ENCODE data around the gene SNX15.
A peak's percentile ranks its signal among the peaks of the same experiment; 100 is the strongest.
"Not testable (repeated sequence)": the region's sequence is repeated elsewhere in the genome, so short reads cannot be mapped to it uniquely, and the experiment has no call there.

SNX15 gene

GRCh38 chr11:65027213-65028067 lies at the start of gene SNX15:
SNX15 (plus strand) TSS chr11:65027439; CDS start chr11:65027538, 99 bp downstream.
- Histone ChIP-seq H3K4me3 (ENCODE audit: low read depth in 1 of 5, low read length in 5 of 5) (peak within 1 kb of the TSS; percentile 74 to 91 (median 83)), H3K36me3 (ENCODE audit: control insufficient read depth in 5 of 5, insufficient read depth in 5 of 5, low read length in 5 of 5) (peaks cover 0 to 13% (median 7%) of the 10 kb centered on the region in 5 donors), H3K9ac (ENCODE audit: low read length in 5 of 5) (peak within 1 kb of the TSS in 4 of 5 donors; percentile 50 to 72 (median 68)), H3K27ac (ENCODE audit: low read depth, low read length) (peak within 1 kb of the TSS; percentile 81), H3K4me1 (ENCODE audit: control insufficient read depth in 5 of 5, insufficient read depth in 5 of 5, low read length in 5 of 5) (peaks cover 0 to 22% (median 12%) of the 10 kb centered on the region in 5 donors), H3K9me3 (ENCODE audit: control insufficient read depth in 5 of 5, low read length in 5 of 5) (no peaks in the 10 kb centered on the region), H3K27me3 (ENCODE audit: control insufficient read depth in 5 of 5, insufficient read depth in 4 of 5, low read length in 5 of 5) (no peaks in the 10 kb centered on the region)

- not testable (repeated sequence) for H3K9ac ChIP-seq (ENCODE audit: low read length in 5 of 5); H3K27me3 ChIP-seq (ENCODE audit: control insufficient read depth in 5 of 5, insufficient read depth in 4 of 5, low read length in 5 of 5); H3K36me3 ChIP-seq (ENCODE audit: control insufficient read depth in 5 of 5, insufficient read depth in 5 of 5, low read length in 5 of 5)
Measured at GRCh38 chr11:64983339-64983738, 43.9 kb upstream of the SNX15 start.

GRCh38 chr11:64987998-64988854 lies 39.0 kb upstream of the SNX15 start:
- Histone ChIP-seq H3K36me3 (ENCODE audit: control insufficient read depth in 5 of 5, insufficient read depth in 5 of 5, low read length in 5 of 5) (no peaks in the 10 kb centered on the region), H3K27ac (ENCODE audit: low read depth, low read length) (no peak overlapping the region), H3K4me1 (ENCODE audit: control insufficient read depth in 5 of 5, insufficient read depth in 5 of 5, low read length in 5 of 5) (peaks cover 0 to 32% (median 17%) of the 10 kb centered on the region in 5 donors), H3K27me3 (ENCODE audit: control insufficient read depth in 5 of 5, insufficient read depth in 4 of 5, low read length in 5 of 5) (peaks cover 0 to 5% (median 0%) of the 10 kb centered on the region in 5 donors), H3K9ac (ENCODE audit: low read length in 5 of 5) (no peak overlapping the region), H3K9me3 (ENCODE audit: control insufficient read depth in 5 of 5, low read length in 5 of 5) (no peaks in the 10 kb centered on the region), H3K4me3 (ENCODE audit: low read depth in 1 of 5, low read length in 5 of 5) (no peak overlapping the region)

More at GRCh38 chr11:64983339-64983738, 43.9 kb upstream of the SNX15 start:
- H3K4me1 ChIP-seq (ENCODE audit: control insufficient read depth in 5 of 5, insufficient read depth in 5 of 5, low read length in 5 of 5); H3K27ac ChIP-seq (ENCODE audit: low read depth, low read length); H3K4me3 ChIP-seq (ENCODE audit: low read depth in 1 of 5, low read length in 5 of 5); H3K9me3 ChIP-seq (ENCODE audit: control insufficient read depth in 5 of 5, low read length in 5 of 5): not testable (repeated sequence)

GRCh38 chr11:64989416-64989815 lies 37.8 kb upstream of the SNX15 start:
- H3K27me3 ChIP-seq (ENCODE audit: control insufficient read depth in 5 of 5, insufficient read depth in 4 of 5, low read length in 5 of 5): peaks cover 0 to 5% (median 0%) of the 10 kb centered on the region in 5 donors
- H3K36me3 ChIP-seq (ENCODE audit: control insufficient read depth in 5 of 5, insufficient read depth in 5 of 5, low read length in 5 of 5): no peaks in the 10 kb centered on the region
- H3K4me1 ChIP-seq (ENCODE audit: control insufficient read depth in 5 of 5, insufficient read depth in 5 of 5, low read length in 5 of 5): peaks cover 0 to 35% (median 17%) of the 10 kb centered on the region in 5 donors
- H3K9ac ChIP-seq (ENCODE audit: low read length in 5 of 5): peak overlapping the region in 1 of 5 donors; percentile 43
- H3K9me3 ChIP-seq (ENCODE audit: control insufficient read depth in 5 of 5, low read length in 5 of 5): no peaks in the 10 kb centered on the region
- peak overlapping the region; percentile 4 to 61 (median 58) for H3K4me3 ChIP-seq (ENCODE audit: low read depth in 1 of 5, low read length in 5 of 5)
- H3K27ac ChIP-seq (ENCODE audit: low read depth, low read length): no peak overlapping the region

GRCh38 chr11:64990222-64990923 lies 36.9 kb upstream of the SNX15 start:
- Histone ChIP-seq H3K27me3 (ENCODE audit: control insufficient read depth in 5 of 5, insufficient read depth in 4 of 5, low read length in 5 of 5) (peaks cover 0 to 5% (median 0%) of the 10 kb centered on the region in 5 donors), H3K4me1 (ENCODE audit: control insufficient read depth in 5 of 5, insufficient read depth in 5 of 5, low read length in 5 of 5) (peaks cover 0 to 38% (median 17%) of the 10 kb centered on the region in 5 donors), H3K27ac (ENCODE audit: low read depth, low read length) (no peak overlapping the region), H3K9me3 (ENCODE audit: control insufficient read depth in 5 of 5, low read length in 5 of 5) (no peaks in the 10 kb centered on the region), H3K4me3 (ENCODE audit: low read depth in 1 of 5, low read length in 5 of 5) (peak overlapping the region; percentile 4 to 61 (median 58)), H3K9ac (ENCODE audit: low read length in 5 of 5) (peak overlapping the region in 2 of 5 donors; percentile 11 to 69), H3K36me3 (ENCODE audit: control insufficient read depth in 5 of 5, insufficient read depth in 5 of 5, low read length in 5 of 5) (no peaks in the 10 kb centered on the region)

GRCh38 chr11:64994318-64994717 lies 32.9 kb upstream of the SNX15 start:
- no peak overlapping the region for H3K9ac ChIP-seq (ENCODE audit: low read length in 5 of 5)
- no peak overlapping the region for H3K4me3 ChIP-seq (ENCODE audit: low read depth in 1 of 5, low read length in 5 of 5)
- H3K27me3 ChIP-seq (ENCODE audit: control insufficient read depth in 5 of 5, insufficient read depth in 4 of 5, low read length in 5 of 5): peaks cover 0 to 5% (median 0%) of the 10 kb centered on the region in 5 donors
- no peak overlapping the region for H3K27ac ChIP-seq (ENCODE audit: low read depth, low read length)
- H3K4me1 ChIP-seq (ENCODE audit: control insufficient read depth in 5 of 5, insufficient read depth in 5 of 5, low read length in 5 of 5): peaks cover 0 to 40% (median 19%) of the 10 kb centered on the region in 5 donors
- H3K9me3 ChIP-seq (ENCODE audit: control insufficient read depth in 5 of 5, low read length in 5 of 5): no peaks in the 10 kb centered on the region
- no peaks in the 10 kb centered on the region for H3K36me3 ChIP-seq (ENCODE audit: control insufficient read depth in 5 of 5, insufficient read depth in 5 of 5, low read length in 5 of 5)

GRCh38 chr11:64996327-64996709 lies 30.9 kb upstream of the SNX15 start:
- Histone ChIP-seq H3K36me3 (ENCODE audit: control insufficient read depth in 5 of 5, insufficient read depth in 5 of 5, low read length in 5 of 5) (no peaks in the 10 kb centered on the region), H3K9ac (ENCODE audit: low read length in 5 of 5) (peak overlapping the region in 3 of 5 donors; percentile 62 to 71 (median 68)), H3K4me1 (ENCODE audit: control insufficient read depth in 5 of 5, insufficient read depth in 5 of 5, low read length in 5 of 5) (peaks cover 0 to 23% (median 12%) of the 10 kb centered on the region in 5 donors), H3K4me3 (ENCODE audit: low read depth in 1 of 5, low read length in 5 of 5) (peak overlapping the region; percentile 50 to 70 (median 56)), H3K27me3 (ENCODE audit: control insufficient read depth in 5 of 5, insufficient read depth in 4 of 5, low read length in 5 of 5) (peaks cover 0 to 5% (median 0%) of the 10 kb centered on the region in 5 donors), H3K27ac (ENCODE audit: low read depth, low read length) (no peak overlapping the region), H3K9me3 (ENCODE audit: control insufficient read depth in 5 of 5, low read length in 5 of 5) (no peaks in the 10 kb centered on the region)

- H3K9ac ChIP-seq (ENCODE audit: low read length in 5 of 5): peak within 1 kb of the TSS in 4 of 5 donors; percentile 32 to 71 (median 65)
- peak within 1 kb of the TSS; percentile 50 to 70 (median 56) for H3K4me3 ChIP-seq (ENCODE audit: low read depth in 1 of 5, low read length in 5 of 5)
- H3K27me3 ChIP-seq (ENCODE audit: control insufficient read depth in 5 of 5, insufficient read depth in 4 of 5, low read length in 5 of 5): peaks cover 0 to 4% (median 0%) of the 10 kb centered on the region in 5 donors
- H3K4me1 ChIP-seq (ENCODE audit: control insufficient read depth in 5 of 5, insufficient read depth in 5 of 5, low read length in 5 of 5): peaks cover 0 to 23% (median 12%) of the 10 kb centered on the region in 5 donors
- no peaks in the 10 kb centered on the region for H3K36me3 ChIP-seq (ENCODE audit: control insufficient read depth in 5 of 5, insufficient read depth in 5 of 5, low read length in 5 of 5)
- no peaks in the 10 kb centered on the region for H3K9me3 ChIP-seq (ENCODE audit: control insufficient read depth in 5 of 5, low read length in 5 of 5)
- no peak within 1 kb of the TSS for H3K27ac ChIP-seq (ENCODE audit: low read depth, low read length)
Measured at GRCh38 chr11:64996710-64997380, 30.4 kb upstream of the SNX15 start, which contains the start of gene BATF2. BATF2 (minus strand) TSS chr11:64996971; CDS start chr11:64996914, 57 bp downstream.

- Histone ChIP-seq H3K27ac (ENCODE audit: low read depth, low read length) (no peak overlapping the region), H3K4me3 (ENCODE audit: low read depth in 1 of 5, low read length in 5 of 5) (no peak overlapping the region), H3K4me1 (ENCODE audit: control insufficient read depth in 5 of 5, insufficient read depth in 5 of 5, low read length in 5 of 5) (peaks cover 0 to 23% (median 12%) of the 10 kb centered on the region in 5 donors), H3K36me3 (ENCODE audit: control insufficient read depth in 5 of 5, insufficient read depth in 5 of 5, low read length in 5 of 5) (no peaks in the 10 kb centered on the region), H3K9me3 (ENCODE audit: control insufficient read depth in 5 of 5, low read length in 5 of 5) (no peaks in the 10 kb centered on the region), H3K9ac (ENCODE audit: low read length in 5 of 5) (no peak overlapping the region), H3K27me3 (ENCODE audit: control insufficient read depth in 5 of 5, insufficient read depth in 4 of 5, low read length in 5 of 5) (peaks cover 0 to 5% (median 4%) of the 10 kb centered on the region in 5 donors)
Measured at GRCh38 chr11:64998141-64998540, 29.1 kb upstream of the SNX15 start.

All from subcutaneous abdominal adipose tissue (tissue), 5 donors.